ENCODE results near the gene RAB12. TPM values are rescaled to one million over a fixed set of nuclear protein-coding genes. Genes with fewer than 3 reads are reported as not detected.

RAB12 gene
- total RNA-seq, 1 experiment from 2014 or later, result 47.7 TPM

- H3K36me3 Mint-ChIP-seq (ENCODE audit: insufficient read depth, unreplicated experiment), result no peaks in the 10 kb centered on the region
- H3K9me3 Mint-ChIP-seq (ENCODE audit: low read depth, unreplicated experiment), result no peaks in the 10 kb centered on the region
- no peaks in the 10 kb centered on the region for H3K4me1 Mint-ChIP-seq (ENCODE audit: low read depth, unreplicated experiment)
- H3K4me3 Mint-ChIP-seq (ENCODE audit: low read depth, unreplicated experiment), result no peak overlapping the region
- CTCF ChIA-PET, result interaction anchor here (0.7 kb wide), 1 partner anchor 274 kb away, joined by 3 read pairs; no protein-coding TSS in a partner anchor
- no TSS peak for BruUV-seq (replicated peaks)
- no peaks in the 10 kb centered on the region for H3K27me3 Mint-ChIP-seq (ENCODE audit: unreplicated experiment)
- intact Hi-C loops (cut with micrococcal nuclease; ENCODE audit: unreplicated experiment), result no loop called here
- no peak for DNase-seq
- no peak for TF ChIP-seq CTCF (IDR thresholded peaks at IDR 0.05; ENCODE audit: unreplicated experiment)
- H3K27ac Mint-ChIP-seq (ENCODE audit: unreplicated experiment), result no peak overlapping the region
Measured at GRCh38 chr18:8685141-8685913, 76.1 kb downstream of the RAB12 start.

GRCh38 chr18:8685914-8686216, 76.6 kb downstream of the RAB12 start:
- CTCF ChIA-PET, result interaction anchor here (0.7 kb wide), 1 partner anchor 274 kb away, joined by 3 read pairs; no protein-coding TSS in a partner anchor
- H3K36me3 Mint-ChIP-seq (ENCODE audit: insufficient read depth, unreplicated experiment), result no peaks in the 10 kb centered on the region

GRCh38 chr18:8686611-8687010, 77.4 kb downstream of the RAB12 start:
- Mint-ChIP-seq H3K9me3 (ENCODE audit: low read depth, unreplicated experiment) (no peaks in the 10 kb centered on the region), H3K36me3 (ENCODE audit: insufficient read depth, unreplicated experiment) (no peaks in the 10 kb centered on the region), H3K27ac (ENCODE audit: unreplicated experiment) (no peak overlapping the region), H3K4me1 (ENCODE audit: low read depth, unreplicated experiment) (no peaks in the 10 kb centered on the region), H3K27me3 (ENCODE audit: unreplicated experiment) (no peaks in the 10 kb centered on the region), H3K4me3 (ENCODE audit: low read depth, unreplicated experiment) (no peak overlapping the region)
- BruUV-seq (replicated peaks), result no TSS peak
- CTCF ChIA-PET, result no interaction called here
- no peak for DNase-seq
- no peak for TF ChIP-seq CTCF (IDR thresholded peaks at IDR 0.05; ENCODE audit: unreplicated experiment)
- intact Hi-C loops (cut with micrococcal nuclease; ENCODE audit: unreplicated experiment), result no loop called here

More at GRCh38 chr18:8685914-8686216, 76.6 kb downstream of the RAB12 start:
- Mint-ChIP-seq H3K4me1 (ENCODE audit: low read depth, unreplicated experiment) (no peaks in the 10 kb centered on the region), H3K27ac (ENCODE audit: unreplicated experiment) (no peak overlapping the region), H3K9me3 (ENCODE audit: low read depth, unreplicated experiment) (no peaks in the 10 kb centered on the region), H3K4me3 (ENCODE audit: low read depth, unreplicated experiment) (no peak overlapping the region), H3K27me3 (ENCODE audit: unreplicated experiment) (no peaks in the 10 kb centered on the region)
- intact Hi-C loops (cut with micrococcal nuclease; ENCODE audit: unreplicated experiment), result no loop called here
- no peak for TF ChIP-seq CTCF (IDR thresholded peaks at IDR 0.05; ENCODE audit: unreplicated experiment)
- no peak for DNase-seq
- BruUV-seq (replicated peaks), result no TSS peak

- Mint-ChIP-seq H3K27ac (ENCODE audit: unreplicated experiment) (no peak overlapping the region), H3K27me3 (ENCODE audit: unreplicated experiment) (no peaks in the 10 kb centered on the region), H3K4me3 (ENCODE audit: low read depth, unreplicated experiment) (no peak overlapping the region), H3K4me1 (ENCODE audit: low read depth, unreplicated experiment) (no peaks in the 10 kb centered on the region), H3K36me3 (ENCODE audit: insufficient read depth, unreplicated experiment) (no peaks in the 10 kb centered on the region), H3K9me3 (ENCODE audit: low read depth, unreplicated experiment) (no peaks in the 10 kb centered on the region)
- BruUV-seq (replicated peaks), result no TSS peak
- no peak for DNase-seq
- intact Hi-C loops (cut with micrococcal nuclease; ENCODE audit: unreplicated experiment), result no loop called here
- TF ChIP-seq CTCF (IDR thresholded peaks at IDR 0.05; ENCODE audit: unreplicated experiment), result no peak
- CTCF ChIA-PET, result no interaction called here
Measured at GRCh38 chr18:8688216-8688800, 79.1 kb downstream of the RAB12 start.

Data from Calu3 (cell line).